ENCODE data around the gene SLC43A3.

GRCh38 chr11:57476047-57476756 is 49.3 kb upstream of the SLC43A3 start:
- TF ChIP-seq POLR2A (IDR thresholded peaks at IDR 0.05; ENCODE audit: low read length) (no peak), GATA1 (IDR thresholded peaks at IDR 0.05; ENCODE audit: low read depth, low read length) (no peak)

All from erythroblast (primary cell).